Psoas muscle (tissue), 8 donors: ENCODE measurements around the gene CDH11. TPM values are rescaled to one million over a fixed set of nuclear protein-coding genes. Genes with fewer than 3 reads are reported as not detected.

Experiments used
- ATAC-seq, 4 donors: fragments of 200-7000 bp; cut with Tn5 transposase; one replicate each; pipeline ENCODE4 v1.9.1; 2020; ENCODE audit warnings: moderate library complexity in 3 of 4, mild to moderate bottlenecking in 2 of 4
- DNase-seq, 2 donors: peaks; one replicate each; pipeline ENCODE4 v3.0.0-alpha.2; 2020
- H3K27ac ChIP-seq: fragments of 200-600 bp; one replicate; pipeline ENCODE4 v1.8.0; 2022
- H3K27me3 ChIP-seq, 3 donors: fragments of 200-600 bp in 1 of 3; one replicate each; pipeline versions ENCODE4 v1.6.1 to v1.8.0; 2013 to 2022; ENCODE audit warnings: low read length in 2 of 3, mild to moderate bottlenecking in 2 of 3, moderate library complexity in 1 of 3; ENCODE audit not compliant: insufficient read depth in 3 of 3
- H3K36me3 ChIP-seq, 2 donors: fragments of 200-600 bp in 1 of 2; one replicate each; pipeline versions ENCODE4 v1.6.1 to v1.8.0; 2013 to 2022; ENCODE audit warnings: low read depth in 1 of 2, mild to moderate bottlenecking in 1 of 2, moderate library complexity in 1 of 2; ENCODE audit not compliant: insufficient read depth in 1 of 2
- H3K4me1 ChIP-seq: fragments of 200-600 bp; one replicate; pipeline ENCODE4 v1.8.0; 2022
- H3K4me3 ChIP-seq: fragments of 200-600 bp; one replicate; pipeline ENCODE4 v1.8.0; 2022; ENCODE audit warnings: mild to moderate bottlenecking
- H3K9me3 ChIP-seq: fragments of 200-600 bp; one replicate; pipeline ENCODE4 v1.8.0; 2022
- WGBS, 3 donors: extraction: QIAGEN DNeasy Blood & Tissue Kit; methylation state at CpG; one replicate each; pipeline versions ENCODE4 v1.1.6 to v1.1.7; 2013; 5-methylcytosine and 5-hydroxymethylcytosine counted together
- intact Hi-C, 2 donors: fragments of 100-400 bp; cut with DNase I; formaldehyde crosslinking; loops; one replicate each; pipeline versions ENCODE4 v1.11.0 to v1.14.2; 2022
- polyA plus RNA-seq, 3 donors: library from polyadenylated mRNA; stranded (reverse); fragments of 200-250 nt; gene quantifications; one replicate each; pipeline ENCODE4 v1.2.3, GENCODE V29; 2013
- total RNA-seq, 4 donors: library from RNA; stranded (reverse); fragmentation: NEBNext Ultra II Directional in 2 of 4; extraction: Animal tissue kit (Norgen Biotek cat#: 25700) in 2 of 4; gene quantifications; one replicate each; pipeline versions ENCODE4 v1.2.1 to v1.2.4, GENCODE V29; 2021 to 2023
- TF ChIP-seq, protein P1 (sequence below): fragments of 200-600 bp; IDR thresholded peaks from one replicate; pipeline ENCODE4 v1.8.0; 2022; ENCODE audit warnings: antibody characterized with exemption
- donor health status: healthy with polysubstance abuse.
- donor health status: DM: no; HTN: no; CAD: no; lungs with moderate emphysema.
- donor health status: Bipolar disorder and iron deficiency.
- donor health status: healthy.
- donor health status: DM: yes; HTN: yes; CAD: no.
- donor health status: DM: no; HTN: no; CAD: no.
- donor health status: DM: no; HTN: no; CAD: no.
- donor health status: DM: yes; HTN: yes; CAD: no.

Gene CDH11
- total and polyA plus RNA-seq, 7 donors: 0.33 to 16.8 (median 3.2) TPM

DNA sequence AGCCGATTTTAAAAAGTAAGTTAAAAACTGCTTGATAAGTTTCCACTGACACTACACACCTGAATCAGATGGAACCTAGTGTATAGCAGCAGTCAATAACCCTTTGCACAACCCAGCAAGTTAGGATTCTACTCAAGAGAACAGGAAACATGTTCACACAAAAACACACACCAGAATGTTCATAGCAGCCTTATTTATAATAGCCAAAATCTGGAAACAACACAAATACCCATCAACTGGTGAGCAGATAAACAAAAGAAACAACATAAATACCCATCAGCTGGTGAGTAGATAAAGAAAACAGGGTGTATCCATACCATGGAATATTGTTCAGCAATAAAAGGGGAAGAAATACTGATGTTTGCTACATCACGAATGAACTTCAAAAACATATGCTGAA, 2.7 kb upstream of the CDH11 start:
- 76 to 87% (median 82%) methylated on average over 2 of the region's 2 CpGs for WGBS, 3 donors
- Histone ChIP-seq H3K4me1 (peaks cover 15% of the 10 kb centered on the region), H3K27ac (no peak overlapping the region), H3K9me3 (no peaks in the 10 kb centered on the region), H3K4me3 (no peak overlapping the region), H3K36me3 (no peaks in the 10 kb centered on the region), H3K27me3 (peaks cover 3 to 38% (median 9%) of the 10 kb centered on the region in 3 donors)
- TF ChIP-seq, protein P1, sequence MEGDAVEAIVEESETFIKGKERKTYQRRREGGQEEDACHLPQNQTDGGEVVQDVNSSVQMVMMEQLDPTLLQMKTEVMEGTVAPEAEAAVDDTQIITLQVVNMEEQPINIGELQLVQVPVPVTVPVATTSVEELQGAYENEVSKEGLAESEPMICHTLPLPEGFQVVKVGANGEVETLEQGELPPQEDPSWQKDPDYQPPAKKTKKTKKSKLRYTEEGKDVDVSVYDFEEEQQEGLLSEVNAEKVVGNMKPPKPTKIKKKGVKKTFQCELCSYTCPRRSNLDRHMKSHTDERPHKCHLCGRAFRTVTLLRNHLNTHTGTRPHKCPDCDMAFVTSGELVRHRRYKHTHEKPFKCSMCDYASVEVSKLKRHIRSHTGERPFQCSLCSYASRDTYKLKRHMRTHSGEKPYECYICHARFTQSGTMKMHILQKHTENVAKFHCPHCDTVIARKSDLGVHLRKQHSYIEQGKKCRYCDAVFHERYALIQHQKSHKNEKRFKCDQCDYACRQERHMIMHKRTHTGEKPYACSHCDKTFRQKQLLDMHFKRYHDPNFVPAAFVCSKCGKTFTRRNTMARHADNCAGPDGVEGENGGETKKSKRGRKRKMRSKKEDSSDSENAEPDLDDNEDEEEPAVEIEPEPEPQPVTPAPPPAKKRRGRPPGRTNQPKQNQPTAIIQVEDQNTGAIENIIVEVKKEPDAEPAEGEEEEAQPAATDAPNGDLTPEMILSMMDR: no peak
- ATAC-seq (peak in 1 of 4 donors; percentile 37), DNase-seq (no peak)
- intact Hi-C loops: loop anchor here (5.0 kb wide), 2 partner anchors 52 to 57 kb away; no protein-coding TSS in a partner anchor

GRCh38 chr16:65124212-65124548, 2.3 kb upstream of the CDH11 start:
- H3K4me3 ChIP-seq: peak overlapping the region; percentile 71
- H3K27me3 ChIP-seq: peaks cover 3 to 38% (median 9%) of the 10 kb centered on the region in 3 donors
- H3K4me1 ChIP-seq: peaks cover 15% of the 10 kb centered on the region
- intact Hi-C loops: loop anchor here (5.0 kb wide), 2 partner anchors 52 to 57 kb away; no protein-coding TSS in a partner anchor
- DNase-seq (no peak), ATAC-seq (no peak)
- H3K27ac ChIP-seq: no peak overlapping the region
- no peaks in the 10 kb centered on the region for H3K36me3 ChIP-seq
- TF ChIP-seq, protein P1: no peak
- H3K9me3 ChIP-seq: no peaks in the 10 kb centered on the region
- WGBS, 3 donors: 63 to 67% (median 64%) methylated on average over 7 of the region's 7 CpGs

- intact Hi-C loops: loop anchor here (5.0 kb wide), 2 partner anchors 51 to 56 kb away; no protein-coding TSS in a partner anchor
- TF ChIP-seq, protein P1: no peak
- Histone ChIP-seq H3K27ac (peak overlapping the region; percentile 50), H3K36me3 (no peaks in the 10 kb centered on the region), H3K9me3 (no peaks in the 10 kb centered on the region), H3K4me3 (peak overlapping the region; percentile 71), H3K27me3 (peaks cover 3 to 38% (median 9%) of the 10 kb centered on the region in 3 donors), H3K4me1 (peaks cover 15% of the 10 kb centered on the region)
- DNase-seq (peak; percentile 31 to 58), ATAC-seq (peak in 2 of 4 donors; percentile 6 to 15)
- 12 to 15% (median 12%) methylated on average over 39 to 51 of the region's 51 CpGs for WGBS, 3 donors
Measured at GRCh38 chr16:65123396-65124211, 1.7 kb upstream of the CDH11 start.

DNA sequence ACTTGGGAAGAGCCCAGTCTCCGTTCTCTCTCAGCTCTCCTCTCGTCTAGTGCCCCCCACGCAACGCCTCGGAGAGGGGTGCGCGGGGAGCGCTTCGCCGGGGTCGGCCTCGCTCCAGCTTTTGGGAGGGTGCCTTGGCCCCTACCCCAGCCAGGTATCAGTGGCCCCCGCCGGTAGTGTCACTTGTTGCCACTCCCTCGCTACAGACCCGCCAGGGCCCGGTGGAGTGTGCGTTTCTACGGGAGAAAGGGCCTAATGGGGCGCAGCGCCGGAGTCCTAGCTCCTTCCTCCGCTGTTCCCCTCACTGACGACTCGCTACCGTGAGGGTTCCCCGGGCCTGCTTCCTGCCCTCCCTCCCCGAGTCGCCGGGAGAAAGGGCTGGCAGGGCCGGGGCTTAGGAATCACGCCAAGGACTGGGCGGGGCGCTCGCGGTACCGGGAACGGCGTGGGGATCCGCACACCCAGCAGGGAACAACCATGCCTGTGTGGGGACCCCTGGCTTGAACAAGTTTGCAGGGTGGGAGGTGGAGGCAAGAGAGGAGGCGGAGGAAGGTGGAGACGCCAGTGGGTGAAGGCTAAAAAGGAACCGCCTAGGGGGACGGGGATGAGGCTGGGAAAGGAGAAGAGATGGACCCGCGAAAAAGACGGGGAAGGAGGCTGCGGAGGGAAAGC, 997 bp upstream of the CDH11 start:
- intact Hi-C loops: loop anchor here (5.0 kb wide), 2 partner anchors 51 to 56 kb away; no protein-coding TSS in a partner anchor
- TF ChIP-seq, protein P1: no peak
- Histone ChIP-seq H3K4me1 (peaks cover 15% of the 10 kb centered on the region), H3K4me3 (peak overlapping the region; percentile 71), H3K9me3 (no peaks in the 10 kb centered on the region), H3K27me3 (peaks cover 3 to 38% (median 9%) of the 10 kb centered on the region in 3 donors), H3K36me3 (no peaks in the 10 kb centered on the region), H3K27ac (peak overlapping the region; percentile 50)
- DNase-seq: peak; percentile 62 to 73
- peak; percentile 7 to 48 (median 32) for ATAC-seq
- WGBS, 3 donors: 0 to 1% (median 0%) methylated on average over 34 to 48 of the region's 48 CpGs
